ENCODE measurements around the gene TBC1D2.

The TBC1D2 gene, protein sequence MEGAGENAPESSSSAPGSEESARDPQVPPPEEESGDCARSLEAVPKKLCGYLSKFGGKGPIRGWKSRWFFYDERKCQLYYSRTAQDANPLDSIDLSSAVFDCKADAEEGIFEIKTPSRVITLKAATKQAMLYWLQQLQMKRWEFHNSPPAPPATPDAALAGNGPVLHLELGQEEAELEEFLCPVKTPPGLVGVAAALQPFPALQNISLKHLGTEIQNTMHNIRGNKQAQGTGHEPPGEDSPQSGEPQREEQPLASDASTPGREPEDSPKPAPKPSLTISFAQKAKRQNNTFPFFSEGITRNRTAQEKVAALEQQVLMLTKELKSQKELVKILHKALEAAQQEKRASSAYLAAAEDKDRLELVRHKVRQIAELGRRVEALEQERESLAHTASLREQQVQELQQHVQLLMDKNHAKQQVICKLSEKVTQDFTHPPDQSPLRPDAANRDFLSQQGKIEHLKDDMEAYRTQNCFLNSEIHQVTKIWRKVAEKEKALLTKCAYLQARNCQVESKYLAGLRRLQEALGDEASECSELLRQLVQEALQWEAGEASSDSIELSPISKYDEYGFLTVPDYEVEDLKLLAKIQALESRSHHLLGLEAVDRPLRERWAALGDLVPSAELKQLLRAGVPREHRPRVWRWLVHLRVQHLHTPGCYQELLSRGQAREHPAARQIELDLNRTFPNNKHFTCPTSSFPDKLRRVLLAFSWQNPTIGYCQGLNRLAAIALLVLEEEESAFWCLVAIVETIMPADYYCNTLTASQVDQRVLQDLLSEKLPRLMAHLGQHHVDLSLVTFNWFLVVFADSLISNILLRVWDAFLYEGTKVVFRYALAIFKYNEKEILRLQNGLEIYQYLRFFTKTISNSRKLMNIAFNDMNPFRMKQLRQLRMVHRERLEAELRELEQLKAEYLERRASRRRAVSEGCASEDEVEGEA

DNA sequence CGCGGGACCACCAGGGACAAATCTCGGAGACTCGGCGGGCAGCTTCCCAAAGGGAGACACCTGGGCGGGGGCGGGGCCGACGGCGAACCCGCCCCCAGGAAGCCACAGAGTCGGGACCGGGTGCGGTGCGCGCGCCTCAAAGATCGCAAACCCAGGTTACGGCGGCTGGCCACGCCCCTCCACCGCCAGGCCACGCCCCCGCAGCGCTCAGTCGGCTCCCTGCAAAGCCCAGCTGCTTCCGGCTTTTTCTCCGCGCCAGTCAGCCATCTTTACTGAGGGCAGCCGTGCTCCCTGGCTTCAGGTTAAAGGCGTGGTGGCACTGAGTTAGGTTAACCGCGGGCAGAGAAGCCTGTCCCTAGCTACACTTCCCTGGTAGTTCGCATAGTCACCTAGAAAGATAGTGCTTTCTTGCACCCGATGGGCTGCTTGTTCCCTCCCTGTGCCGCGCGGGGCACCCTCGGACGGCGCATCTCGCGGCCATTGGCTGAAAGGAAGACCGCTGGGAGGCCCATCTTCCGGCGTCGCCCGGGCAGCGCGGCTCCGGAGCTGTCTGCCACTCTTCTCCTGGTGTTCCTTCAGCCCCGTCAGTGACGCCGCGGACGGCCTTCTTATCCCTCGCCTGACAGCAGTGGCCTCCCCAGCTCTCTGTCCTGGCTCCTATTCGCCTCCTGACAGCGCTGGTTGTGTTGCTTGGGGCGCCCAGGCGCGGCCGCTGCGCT lies at the start of gene TBC1D2:
TBC1D2 (minus strand) TSS at position 72 of the 719 bp plus-strand sequence. CDS start 108 bp downstream, outside the sequence.
- DNase-seq: peak; percentile 95 to 97
- H3K36me3 ChIP-seq: peaks cover 0 to 5% (median 0%) of the 10 kb centered on the region in 3 donors
- intact Hi-C loops (cut with DNase I; ENCODE audit: low total_unique reads): loop anchor here (5.0 to 10.0 kb wide), 2 partner anchors 201 to 333 kb away; partner anchors contain the start of genes NANS and TRMO
- TF ChIP-seq CTCF (IDR thresholded peaks at IDR 0.05): peak in 1 of 2 experiments; percentile 12
- H3K4me3 ChIP-seq: peak within 1 kb of the TSS; percentile 71 to 76
- no peaks in the 10 kb centered on the region for H3K27me3 ChIP-seq
- no peaks in the 10 kb centered on the region for H3K9me3 ChIP-seq
- peak within 1 kb of the TSS; percentile 94 for H3K27ac ChIP-seq
- H3K4me1 ChIP-seq: peaks cover 0 to 20% (median 13%) of the 10 kb centered on the region in 4 donors

DNA sequence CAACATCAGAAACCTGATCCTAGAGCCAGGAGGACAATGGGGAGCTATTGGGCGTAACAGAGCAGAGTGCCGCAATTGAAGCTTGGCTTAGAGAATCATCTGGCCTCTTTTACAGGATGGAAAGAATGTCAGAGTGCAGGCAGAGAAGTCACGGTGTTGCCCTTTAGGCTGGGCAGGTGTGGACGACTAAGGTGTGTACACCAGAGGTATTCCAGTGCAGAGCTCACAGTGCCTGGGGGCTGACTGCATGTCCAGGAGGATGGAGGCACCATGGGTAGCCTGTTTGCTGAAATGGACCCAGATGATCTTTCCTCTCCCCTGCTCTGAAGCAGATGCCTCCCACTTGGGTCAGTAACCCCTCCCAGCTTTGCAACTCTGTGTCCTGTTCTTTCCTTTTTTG lies 48.9 kb upstream of the TBC1D2 start:
- Histone ChIP-seq H3K27me3 (no peaks in the 10 kb centered on the region), H3K9me3 (no peaks in the 10 kb centered on the region), H3K36me3 (no peaks in the 10 kb centered on the region), H3K4me3 (no peak overlapping the region), H3K27ac (no peak overlapping the region), H3K4me1 (no peaks in the 10 kb centered on the region)
- no peak for DNase-seq
- TF ChIP-seq CTCF (IDR thresholded peaks at IDR 0.05): no peak
- intact Hi-C loops (cut with DNase I; ENCODE audit: low total_unique reads): no loop called here

DNA sequence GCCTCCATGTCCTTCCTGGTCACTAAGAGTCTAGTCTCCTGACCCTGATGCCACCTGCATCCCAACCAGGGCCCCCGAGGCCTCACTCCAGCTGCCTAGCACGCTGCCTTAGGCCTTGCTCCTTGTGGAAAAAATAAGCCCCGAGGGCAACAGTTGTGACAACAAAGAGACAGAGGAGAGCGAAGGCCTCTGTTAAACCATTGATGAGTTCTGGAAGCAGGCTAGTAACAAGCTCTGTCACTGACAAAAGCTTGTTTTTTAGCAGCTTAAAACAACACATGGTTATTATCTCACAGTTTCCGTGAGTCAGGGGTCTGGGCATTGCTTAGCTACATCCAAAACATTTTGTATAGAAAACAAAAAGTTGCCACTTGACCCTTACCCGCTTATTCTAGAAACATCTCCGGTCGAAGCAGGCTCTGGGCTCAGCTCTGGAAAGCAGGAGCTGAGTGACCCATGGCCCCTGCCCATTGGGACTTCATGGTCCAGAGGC lies 48.2 kb upstream of the TBC1D2 start:
- H3K4me1 ChIP-seq: no peaks in the 10 kb centered on the region
- no peaks in the 10 kb centered on the region for H3K9me3 ChIP-seq
- DNase-seq: no peak
- TF ChIP-seq CTCF (IDR thresholded peaks at IDR 0.05): no peak
- no peak overlapping the region for H3K27ac ChIP-seq
- no peaks in the 10 kb centered on the region for H3K36me3 ChIP-seq
- no peak overlapping the region for H3K4me3 ChIP-seq
- no peaks in the 10 kb centered on the region for H3K27me3 ChIP-seq
- intact Hi-C loops (cut with DNase I; ENCODE audit: low total_unique reads): no loop called here

GRCh38 chr9:98302938-98303632 lies 47.6 kb upstream of the TBC1D2 start:
- no peak for TF ChIP-seq CTCF (IDR thresholded peaks at IDR 0.05)
- Histone ChIP-seq H3K27me3 (no peaks in the 10 kb centered on the region), H3K36me3 (no peaks in the 10 kb centered on the region), H3K4me1 (no peaks in the 10 kb centered on the region), H3K27ac (no peak overlapping the region), H3K4me3 (no peak overlapping the region), H3K9me3 (no peaks in the 10 kb centered on the region)
- no peak for DNase-seq
- intact Hi-C loops (cut with DNase I; ENCODE audit: low total_unique reads): no loop called here
